Gastroesophageal sphincter (tissue), 3 donors: Measurements from ENCODE around the gene ANKRD42.

Experiments used
- CTCF ChIP-seq, 4 experiments: fragments of 200-600 bp in 2 of 4; fragments of 450-650 bp in 2 of 4; sonication (generic) in 1 of 4; IDR thresholded peaks; one replicate each; pipeline ENCODE4 v1.5.1; 2017 to 2019; ENCODE audit warnings: antibody characterized with exemption in 4 of 4, mild to moderate bottlenecking in 2 of 4, moderate library complexity in 2 of 4
- POLR2A ChIP-seq, 2 donors: fragments of 450-650 bp; IDR thresholded peaks; one replicate each; pipeline ENCODE4 v1.6.1; 2017; ENCODE audit warnings: antibody characterized with exemption in 2 of 2, mild to moderate bottlenecking in 2 of 2, moderate library complexity in 1 of 2
- POLR2AphosphoS5 ChIP-seq: sonication (generic); formaldehyde crosslinking; IDR thresholded peaks from one replicate; pipeline ENCODE4 v1.6.1; 2017; ENCODE audit warnings: antibody characterized with exemption

- no peak for TF ChIP-seq CTCF (IDR thresholded peaks at IDR 0.05)
- no peak for TF ChIP-seq POLR2AphosphoS5
- no peak for TF ChIP-seq POLR2A (IDR thresholded peaks at IDR 0.05)
Measured at GRCh38 chr11:83206221-83206620, 12.7 kb downstream of the ANKRD42 start.
